ENCODE data around the gene TSPAN10.
"Not testable (repeated sequence)": the region's sequence is repeated elsewhere in the genome, so short reads cannot be mapped to it uniquely, and the experiment has no call there.

TSPAN10 gene

GRCh38 chr17:81665205-81666091 is 28.5 kb downstream of the TSPAN10 start:
- DNase-seq = no peak

DNA sequence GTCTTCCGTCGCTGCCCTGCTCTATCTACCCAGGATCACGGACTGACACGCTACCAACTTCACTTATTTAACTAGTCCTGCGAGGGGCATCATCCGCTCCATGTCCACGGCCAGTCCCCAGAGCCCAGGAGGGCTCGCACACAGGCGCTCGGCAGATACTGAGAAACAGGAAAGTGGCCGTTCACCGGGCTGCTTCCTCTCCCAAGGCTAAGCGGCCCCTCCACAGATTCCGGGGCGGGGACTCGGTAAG is 29.0 kb downstream of the TSPAN10 start:
- DNase-seq = no peak

DNA sequence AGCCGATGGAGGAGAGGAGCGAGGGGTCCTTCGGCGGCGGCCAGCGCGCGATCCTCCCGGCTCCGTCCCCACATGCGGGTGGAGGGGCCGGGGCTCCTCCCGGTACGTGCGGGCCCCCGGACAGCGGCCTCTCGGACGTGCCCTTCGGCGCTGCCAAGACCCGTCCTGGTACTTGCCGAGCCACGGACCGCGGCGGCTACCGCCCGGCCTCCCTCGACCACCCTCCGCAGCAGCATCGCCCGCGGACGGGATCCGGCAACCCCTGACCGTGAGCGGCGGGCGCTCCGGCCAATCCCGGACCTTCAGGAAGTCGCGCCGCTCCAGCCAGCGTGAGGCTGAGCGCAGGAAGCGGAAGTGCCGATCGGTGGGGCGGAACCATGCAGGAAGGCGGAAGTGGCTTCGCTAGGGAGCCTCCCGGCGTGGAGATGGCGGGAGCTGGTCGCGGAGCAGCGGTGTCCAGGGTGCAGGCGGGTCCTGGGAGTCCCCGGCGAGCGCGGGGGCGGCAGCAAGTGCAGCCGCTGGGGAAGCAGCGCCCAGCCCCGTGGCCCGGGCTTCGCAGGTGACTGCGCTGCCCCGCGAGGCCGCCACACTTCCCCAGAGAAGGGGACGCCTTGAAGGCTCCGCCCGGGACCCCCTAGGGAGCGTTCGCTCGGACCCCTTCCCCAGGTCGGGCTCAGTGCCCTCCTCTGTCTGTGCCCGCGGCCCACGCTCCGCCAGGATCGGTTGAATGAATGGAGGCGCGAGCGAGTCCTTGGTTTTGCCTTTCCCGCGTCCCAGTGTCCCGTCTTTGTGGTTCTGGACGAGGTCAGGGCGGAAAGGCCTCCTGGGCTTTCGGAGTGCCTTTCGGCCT is 29.6 kb downstream of the TSPAN10 start, which contains the start of the genes CCDC137 and OXLD1:
Gene CCDC137, plus strand, starts transcription at position 396 of the 850 bp plus-strand sequence. Its CDS starts 30 bp downstream, at position 426.
Gene OXLD1, minus strand, starts transcription at position 264 of the 850 bp plus-strand sequence. Its CDS starts 28 bp downstream, at position 236.
- peak; percentile 93 for DNase-seq

GRCh38 chr17:81667754-81668153 is 30.8 kb downstream of the TSPAN10 start:
- DNase-seq = no peak

GRCh38 chr17:81672504-81672903 is 35.5 kb downstream of the TSPAN10 start:
- no peak for DNase-seq

DNA sequence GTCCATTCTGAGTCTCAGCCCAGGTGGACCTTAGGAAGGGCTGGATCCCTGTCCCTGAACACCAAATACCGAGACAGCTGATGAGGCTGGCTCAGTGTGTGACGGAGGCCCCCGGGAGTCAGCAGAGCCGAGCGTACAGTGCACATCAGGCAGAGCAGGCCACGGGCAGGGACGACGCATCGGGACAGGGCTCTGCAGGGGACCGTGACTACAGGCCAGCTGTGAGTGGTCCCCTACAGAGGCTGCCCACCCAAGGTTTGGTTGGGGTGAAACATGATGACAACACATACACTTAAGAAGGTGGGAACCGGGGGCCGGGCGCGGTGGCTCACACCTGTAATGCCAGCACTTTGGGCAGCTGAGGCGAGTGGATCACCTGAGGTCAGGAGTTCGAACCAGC is 36.0 kb downstream of the TSPAN10 start:
- DNase-seq = no peak

- no peak for DNase-seq
These were observed 36.7 kb downstream of the TSPAN10 start for GRCh38 chr17:81673561-81674258.

DNA sequence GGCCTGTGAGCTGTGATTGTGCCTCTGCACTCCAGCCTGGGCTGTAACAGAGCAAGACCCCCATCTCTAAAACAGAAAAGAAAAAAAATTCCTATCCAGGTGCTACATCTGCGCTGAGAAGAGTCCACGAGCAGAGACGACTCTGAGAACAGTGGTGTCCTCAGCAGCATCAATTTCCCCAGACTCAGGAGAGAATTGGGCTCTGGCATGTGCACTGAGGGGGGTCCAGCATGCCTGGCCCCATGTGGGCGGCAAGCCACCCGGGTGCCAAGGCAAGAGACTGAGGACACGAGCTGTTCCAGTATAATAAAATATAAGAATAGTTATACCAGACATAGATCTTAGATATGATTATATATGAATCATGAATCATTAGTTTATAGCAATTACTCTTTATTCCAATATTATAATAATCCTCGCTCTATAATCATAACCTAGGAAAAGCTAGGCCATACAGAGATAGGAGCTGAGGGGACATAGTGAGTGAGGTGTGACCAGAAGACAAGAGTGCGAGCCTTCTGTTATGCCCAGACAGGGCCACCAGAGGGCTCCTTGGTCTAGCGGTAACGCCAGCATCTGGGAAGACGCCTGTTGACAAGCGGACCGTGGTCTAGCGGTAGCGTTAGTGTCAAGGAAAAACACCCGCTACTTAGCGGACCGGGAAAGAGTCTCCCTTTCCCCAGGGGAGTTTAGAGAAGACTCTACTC is 38.7 kb downstream of the TSPAN10 start:
- not testable (repeated sequence) for DNase-seq

DNA sequence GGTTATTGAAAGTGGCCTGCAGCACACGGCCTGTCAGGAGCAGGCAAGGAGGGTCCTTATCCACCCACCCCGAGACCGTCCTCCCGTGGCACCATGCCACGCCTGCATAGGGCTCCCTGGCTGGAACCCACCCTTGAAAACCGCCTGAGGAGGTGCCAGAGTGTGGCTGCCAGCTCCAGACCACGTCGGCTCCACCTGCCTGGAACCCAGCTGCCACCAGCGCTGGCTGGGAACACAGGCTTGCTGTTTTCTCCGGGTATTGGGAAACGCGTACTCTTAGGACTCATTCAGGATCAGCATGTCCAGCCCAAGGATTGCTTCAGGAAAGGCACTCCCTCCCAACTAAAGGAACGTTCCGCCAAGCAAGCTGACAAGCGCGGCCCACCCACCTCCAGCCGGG is 39.9 kb downstream of the TSPAN10 start:
- no peak for DNase-seq

DNA sequence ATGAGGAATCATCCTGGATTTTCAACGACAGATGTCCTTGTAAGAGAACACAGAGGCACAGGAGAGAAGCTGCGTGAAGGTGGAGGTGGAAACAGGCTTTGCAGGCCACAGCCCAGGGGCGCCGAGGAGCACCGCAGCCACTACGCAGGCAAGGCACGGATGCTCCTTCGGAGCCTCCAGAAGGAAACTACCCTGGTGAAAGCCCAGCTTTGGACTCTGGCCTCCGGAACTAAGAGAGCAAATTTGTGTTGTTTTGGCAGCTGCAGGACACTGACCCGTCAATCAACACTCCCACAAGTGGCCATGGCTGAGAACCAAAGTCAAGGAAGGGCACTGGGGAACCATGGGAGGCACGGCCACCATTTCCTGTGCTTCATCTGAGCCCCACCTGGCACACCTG is 43.2 kb downstream of the TSPAN10 start:
- no peak for DNase-seq

DNA sequence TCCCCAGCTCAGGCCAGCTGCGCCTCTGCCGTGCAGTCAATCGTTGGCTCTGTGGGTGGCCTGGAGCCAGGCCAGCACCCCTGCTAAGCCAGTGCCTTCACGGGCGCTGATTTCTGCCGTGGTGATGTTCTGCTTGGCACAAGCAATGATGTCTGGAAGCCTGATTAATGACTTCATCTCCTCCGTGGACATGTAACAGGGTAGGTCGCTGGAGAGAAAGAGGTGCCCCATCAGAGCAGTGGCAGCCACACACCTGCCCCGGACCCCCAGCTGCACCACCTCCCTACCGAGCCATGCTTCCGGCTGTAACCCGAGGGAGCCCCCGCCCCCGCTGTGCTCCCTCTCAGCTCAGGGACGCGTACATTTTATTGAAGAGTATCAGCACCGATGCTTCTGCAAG is 44.7 kb downstream of the TSPAN10 start:
- no peak for DNase-seq

DNA sequence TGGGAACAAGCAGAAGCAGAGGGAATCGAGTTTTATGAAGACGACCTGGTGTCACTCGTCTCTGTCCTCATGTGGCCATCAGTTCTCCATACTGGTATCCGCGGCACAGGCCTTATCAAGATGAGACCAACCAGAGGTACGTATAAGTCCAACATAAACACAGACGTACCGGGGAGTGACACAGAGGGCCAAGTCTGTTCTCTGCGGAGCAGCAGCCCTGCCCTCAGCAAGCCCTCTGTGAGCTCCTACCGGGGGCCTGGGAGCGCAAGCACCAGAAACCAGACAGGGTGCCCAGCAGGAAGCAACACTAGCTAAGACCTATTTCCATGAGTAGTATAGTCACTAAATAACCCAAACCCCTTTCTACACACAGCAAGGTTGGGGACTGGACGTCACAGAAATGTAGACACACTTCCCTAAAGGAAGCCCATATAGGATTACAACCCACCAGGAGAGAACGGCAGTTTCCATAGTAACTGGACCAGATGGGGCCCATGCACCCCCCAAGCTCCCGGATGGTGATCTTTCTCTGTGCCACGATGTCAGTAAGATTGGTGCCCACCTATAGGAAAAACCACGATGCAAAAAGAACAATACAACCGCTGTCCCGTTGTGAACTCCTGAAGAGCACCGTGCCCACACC is 45.7 kb downstream of the TSPAN10 start:
- peak; percentile 56 for DNase-seq

DNA sequence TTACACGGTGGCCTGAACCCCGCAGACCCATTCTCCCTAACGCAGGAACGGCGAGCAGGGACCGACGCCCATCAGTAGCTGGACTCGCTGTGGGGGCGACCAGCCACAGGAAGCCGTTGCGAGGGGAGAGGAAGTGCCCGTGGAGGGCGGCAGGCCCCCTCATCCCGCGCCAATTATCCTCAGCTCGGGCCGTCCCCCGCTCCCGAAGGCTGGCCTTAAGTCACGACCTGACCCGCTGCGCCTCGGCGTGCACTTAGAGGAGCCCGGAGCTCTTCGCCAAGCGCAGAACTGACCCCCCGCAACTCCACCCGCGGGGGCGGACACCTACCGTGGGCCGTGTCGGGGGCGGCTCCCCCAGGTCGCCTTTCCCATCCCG is 46.2 kb downstream of the TSPAN10 start:
- no peak for DNase-seq

GRCh38 chr17:81683584-81684441 is 46.8 kb downstream of the TSPAN10 start, which contains the start of the genes ARL16 and HGS:
Gene ARL16 (minus strand): TSS chr17:81683797. CDS start chr17:81683753, 44 bp downstream.
Gene HGS (plus strand): TSS chr17:81684011. CDS start chr17:81684067, 56 bp downstream.
- peak; percentile 98 for DNase-seq

- DNase-seq = no peak
These were observed 47.5 kb downstream of the TSPAN10 start for GRCh38 chr17:81684442-81684911.

DNA sequence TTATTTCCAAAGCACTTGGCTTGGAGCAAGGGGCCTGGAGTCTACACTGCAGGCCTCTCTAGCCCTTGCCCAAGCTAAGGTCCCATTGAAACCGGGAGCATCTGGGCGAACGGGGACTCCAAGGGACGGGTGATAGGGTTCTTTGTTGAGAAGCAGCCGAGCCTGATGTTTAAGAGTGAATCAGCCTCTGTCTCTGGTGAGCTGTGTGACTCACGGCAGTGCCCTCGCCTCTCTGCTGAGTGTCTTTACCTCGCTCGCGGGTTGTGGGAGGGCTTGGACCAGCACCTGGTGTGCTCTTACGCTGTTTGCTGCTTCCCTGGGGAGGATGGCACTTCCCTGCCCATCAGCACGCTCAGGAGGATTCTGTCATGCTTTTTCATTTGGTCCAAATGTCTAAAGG is 48.1 kb downstream of the TSPAN10 start:
- DNase-seq = no peak

DNA sequence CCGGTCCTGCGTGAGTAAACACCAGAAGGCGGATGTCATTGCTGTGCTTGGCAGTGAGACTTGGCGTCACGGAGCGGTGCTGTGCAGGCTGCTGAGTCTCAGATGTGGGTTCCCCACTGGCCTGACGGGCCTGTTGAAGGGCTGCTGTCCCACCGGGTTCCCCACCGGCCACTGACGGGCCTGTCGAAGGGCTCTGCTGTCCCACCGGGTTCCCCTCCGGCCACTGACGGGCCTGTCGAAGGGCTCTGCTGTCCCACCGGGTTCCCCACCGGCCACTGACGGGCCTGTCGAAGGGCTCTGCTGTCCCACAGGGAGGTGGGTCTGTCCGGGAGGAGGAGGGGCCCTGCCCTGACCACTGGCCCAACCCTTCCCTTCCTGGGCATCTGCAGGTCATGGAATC is 49.6 kb downstream of the TSPAN10 start:
- DNase-seq = no peak

GRCh38 chr17:81687770-81688541 is 51.0 kb downstream of the TSPAN10 start:
- DNase-seq = peak; percentile 96

DNA sequence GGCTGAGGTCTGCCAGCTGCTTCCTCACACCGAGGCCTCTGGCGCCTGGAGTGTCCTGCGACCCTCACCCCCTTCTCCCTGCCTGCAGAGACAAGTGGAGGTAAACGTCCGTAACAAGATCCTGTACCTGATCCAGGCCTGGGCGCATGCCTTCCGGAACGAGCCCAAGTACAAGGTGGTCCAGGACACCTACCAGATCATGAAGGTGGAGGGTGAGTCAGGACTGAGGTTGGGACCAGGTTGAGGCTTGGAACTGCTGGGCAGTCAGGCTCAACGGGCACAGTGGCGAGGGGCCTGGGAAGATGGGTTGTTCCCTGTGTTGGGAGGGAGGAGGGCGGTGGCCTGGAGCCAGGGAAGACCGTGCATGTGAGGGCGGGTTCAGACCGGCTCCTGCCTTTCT is 51.6 kb downstream of the TSPAN10 start:
- no peak for DNase-seq

DNA sequence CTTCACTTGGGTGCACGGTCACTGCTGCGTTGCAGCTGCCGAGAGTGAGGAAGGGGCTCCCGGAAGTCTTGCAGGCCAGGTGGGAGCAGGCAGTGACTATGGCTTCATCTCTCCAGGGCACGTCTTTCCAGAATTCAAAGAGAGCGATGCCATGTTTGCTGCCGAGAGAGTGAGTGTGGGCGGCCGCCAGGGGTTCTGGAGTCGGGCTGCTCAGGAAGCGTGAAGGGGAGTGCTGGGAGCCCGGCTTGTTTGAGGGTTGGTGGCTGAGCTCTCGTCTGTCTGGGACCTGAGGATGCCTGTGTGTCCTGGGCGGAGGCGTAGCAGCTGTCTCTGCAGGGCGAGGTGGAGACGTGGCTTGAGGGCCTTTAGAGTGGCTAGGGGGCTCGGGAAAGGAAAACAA is 53.1 kb downstream of the TSPAN10 start:
- DNase-seq = no peak
